ENCODE data around the gene HOXA3. TPM values are rescaled to one million over a fixed set of nuclear protein-coding genes. Genes with fewer than 3 reads are reported as not detected.

The HOXA3 gene
- total RNA-seq, 1 donor from 2014 or later: 0.72 TPM

DNA sequence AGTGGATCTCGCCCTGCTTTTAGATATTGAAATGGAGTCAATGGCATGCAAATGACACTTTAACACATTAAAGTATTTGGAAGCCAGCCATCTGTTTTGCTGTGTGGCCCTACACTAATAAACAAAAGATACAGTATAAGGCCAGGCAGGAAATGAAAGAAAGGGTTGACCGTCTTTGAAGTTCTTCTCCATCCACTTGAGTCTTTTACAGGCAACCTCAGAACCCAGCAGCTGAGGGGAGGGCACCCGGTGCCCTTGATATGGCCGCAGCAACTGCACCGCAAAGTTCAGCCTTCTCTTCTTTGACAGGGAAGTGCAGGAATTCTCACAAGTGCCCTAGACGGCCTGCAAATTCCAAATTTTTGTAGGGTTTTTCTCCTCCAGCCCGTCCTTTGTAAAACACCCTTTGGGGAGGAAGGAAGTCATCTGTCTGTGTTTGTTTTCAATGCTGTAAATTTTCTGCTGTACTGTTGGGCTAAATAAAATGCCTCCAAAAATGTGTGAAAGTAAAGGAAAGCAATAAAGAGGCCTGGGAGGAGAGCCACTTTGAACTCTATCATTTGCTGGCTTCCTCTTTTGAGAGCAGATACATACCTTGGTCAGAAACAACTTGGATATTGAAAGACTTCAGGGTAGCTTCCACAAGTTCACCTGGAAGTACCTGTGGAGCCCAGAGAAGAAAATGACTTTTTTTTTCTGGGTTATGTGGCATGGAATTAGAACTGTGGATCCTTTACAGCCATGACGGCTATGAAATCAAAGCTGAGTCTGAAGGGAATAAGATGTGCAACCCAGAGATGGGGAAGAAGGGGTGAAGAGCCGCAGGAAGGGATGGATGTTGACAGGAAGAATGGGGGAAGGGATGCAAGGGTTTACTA, 60.2 kb downstream of the HOXA3 start:
- intact Hi-C loops (cut with micrococcal nuclease): no loop called here
- DNase-seq (no peak), ATAC-seq (no peak)

DNA sequence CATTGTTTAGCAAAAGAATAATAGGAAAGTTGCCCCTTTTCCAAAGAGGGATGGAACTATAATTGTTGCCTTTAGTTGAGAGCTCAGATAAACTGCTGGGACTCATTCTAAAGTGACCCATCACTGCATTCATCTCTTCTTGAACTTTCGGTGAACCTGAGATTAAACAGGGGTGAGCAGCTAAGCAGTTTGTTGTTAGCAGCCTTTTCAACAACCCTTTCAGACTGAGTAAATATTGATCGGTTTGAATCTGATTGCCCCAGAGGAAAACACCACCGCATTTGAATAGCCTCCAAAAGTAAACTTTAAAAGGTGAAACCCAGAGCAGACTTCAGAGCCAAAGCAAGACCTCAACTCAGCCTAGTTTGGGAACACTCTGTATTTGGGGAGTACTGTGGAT, 61.3 kb downstream of the HOXA3 start:
- no peak for DNase-seq
- intact Hi-C loops (cut with micrococcal nuclease): no loop called here
- no peak for ATAC-seq

DNA sequence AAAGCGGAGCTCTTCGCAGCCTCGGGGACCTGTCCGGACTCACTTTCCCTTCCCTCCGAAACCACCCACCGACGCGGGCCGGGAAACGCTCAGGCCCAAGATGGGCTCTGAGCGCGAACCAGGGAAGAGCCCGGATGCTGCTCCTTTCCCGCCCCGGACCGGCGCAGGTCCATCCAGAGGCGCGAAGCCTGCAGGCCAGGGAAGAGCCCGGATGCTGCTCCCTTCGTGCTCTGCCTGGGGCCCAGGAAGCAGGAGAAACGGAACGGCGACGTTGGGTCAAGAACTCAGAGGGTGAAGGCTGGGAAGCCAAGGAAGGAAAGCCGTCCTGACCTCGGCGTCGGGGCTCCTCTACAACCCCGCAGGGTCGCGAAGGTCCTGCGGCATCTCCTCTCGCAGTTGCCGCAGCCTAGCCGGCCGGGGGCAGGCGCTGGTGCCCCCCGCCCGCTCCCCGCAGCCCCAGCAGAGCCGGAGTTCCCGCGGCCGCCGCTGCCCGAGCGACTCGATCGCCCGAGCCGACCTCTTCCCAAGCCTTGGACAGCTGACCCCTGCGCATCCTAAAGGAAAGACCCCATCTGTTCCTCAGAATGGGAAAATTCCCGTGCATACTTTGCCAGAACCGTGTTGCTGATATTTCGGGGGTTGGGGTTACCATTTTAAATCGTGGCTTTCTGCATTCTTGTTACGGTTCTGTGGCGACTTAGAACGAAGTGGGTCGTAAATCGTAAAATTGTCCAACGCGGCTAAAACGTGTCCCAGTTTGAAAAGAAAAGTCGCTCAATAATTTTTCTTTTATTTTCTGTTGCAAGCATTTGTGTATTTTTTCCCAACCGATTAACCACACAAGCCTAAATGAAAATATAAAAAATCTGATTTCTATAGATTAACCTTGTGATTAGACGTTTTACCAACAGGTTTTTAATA, 64.1 kb downstream of the HOXA3 start:
- no peak for ATAC-seq
- no peak for DNase-seq
- intact Hi-C loops (cut with micrococcal nuclease): no loop called here

DNA sequence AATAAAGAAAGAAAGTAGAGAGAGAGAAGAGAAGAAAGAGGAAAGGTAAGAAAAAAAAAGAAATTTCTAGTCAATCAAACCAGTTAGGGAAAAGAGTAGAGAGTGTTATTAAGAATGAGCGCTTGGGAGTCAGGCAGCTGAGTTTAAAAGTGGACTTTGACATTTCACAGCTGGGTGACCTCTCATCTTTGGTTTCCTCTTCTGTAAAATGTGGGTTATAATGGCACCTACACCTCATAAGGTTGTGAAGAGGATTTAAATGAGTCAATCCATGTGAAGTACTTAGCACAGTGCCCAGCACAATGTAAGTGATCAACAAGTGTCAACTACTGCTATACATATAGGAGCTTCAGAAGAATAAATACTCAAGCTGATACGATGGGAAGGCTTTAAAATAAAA, 68.7 kb downstream of the HOXA3 start:
- no peak for DNase-seq
- intact Hi-C loops (cut with micrococcal nuclease): no loop called here
- no peak for ATAC-seq

DNA sequence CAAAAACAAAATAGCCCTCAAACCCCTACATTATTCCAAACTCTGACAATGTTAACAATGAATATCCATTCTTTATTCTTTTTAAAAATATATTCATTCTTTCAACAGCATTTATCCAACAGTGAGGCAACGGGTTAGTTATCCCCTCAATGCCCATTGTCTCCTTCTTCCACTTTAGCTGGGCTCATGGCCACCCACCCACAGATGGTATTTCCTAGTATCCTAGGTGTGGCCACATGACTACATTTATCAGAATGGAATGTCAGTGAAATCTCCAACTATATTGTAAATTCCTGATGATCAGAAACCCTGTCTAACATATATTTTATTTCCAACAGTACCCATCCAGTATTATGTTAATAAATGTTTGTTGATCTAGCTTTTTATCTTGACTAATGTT, 70.2 kb downstream of the HOXA3 start:
- intact Hi-C loops (cut with micrococcal nuclease): no loop called here
- no peak for ATAC-seq
- DNase-seq: no peak

DNA sequence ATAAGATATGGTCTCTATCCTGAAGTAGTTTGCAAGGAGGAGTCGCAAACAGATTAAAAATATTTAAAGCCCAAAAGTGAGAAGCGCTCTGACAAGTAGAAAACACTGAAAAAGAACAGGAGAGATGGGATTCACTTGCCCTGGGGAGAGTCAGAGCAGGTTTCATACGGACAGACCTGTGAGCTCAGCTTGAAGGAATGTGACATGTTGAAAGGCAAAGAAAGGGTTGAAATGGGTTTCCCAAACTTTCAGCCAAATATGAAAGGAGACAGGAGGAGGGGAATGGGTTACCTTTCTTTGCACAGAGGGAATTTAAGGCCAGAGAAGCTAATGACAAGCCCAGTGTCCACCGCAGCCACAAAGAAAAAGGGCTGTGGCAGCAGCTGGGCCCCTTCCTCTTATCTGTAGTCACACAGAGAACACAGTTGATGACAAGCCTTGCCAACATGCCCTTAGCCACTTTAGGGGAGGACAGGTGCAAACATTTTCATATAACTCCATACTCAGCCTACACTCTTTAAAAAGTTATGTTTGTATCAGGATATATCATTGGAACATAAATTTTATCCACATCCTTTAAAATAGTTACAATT, 71.4 kb downstream of the HOXA3 start:
- intact Hi-C loops (cut with micrococcal nuclease): no loop called here
- DNase-seq (no peak), ATAC-seq (no peak)

DNA sequence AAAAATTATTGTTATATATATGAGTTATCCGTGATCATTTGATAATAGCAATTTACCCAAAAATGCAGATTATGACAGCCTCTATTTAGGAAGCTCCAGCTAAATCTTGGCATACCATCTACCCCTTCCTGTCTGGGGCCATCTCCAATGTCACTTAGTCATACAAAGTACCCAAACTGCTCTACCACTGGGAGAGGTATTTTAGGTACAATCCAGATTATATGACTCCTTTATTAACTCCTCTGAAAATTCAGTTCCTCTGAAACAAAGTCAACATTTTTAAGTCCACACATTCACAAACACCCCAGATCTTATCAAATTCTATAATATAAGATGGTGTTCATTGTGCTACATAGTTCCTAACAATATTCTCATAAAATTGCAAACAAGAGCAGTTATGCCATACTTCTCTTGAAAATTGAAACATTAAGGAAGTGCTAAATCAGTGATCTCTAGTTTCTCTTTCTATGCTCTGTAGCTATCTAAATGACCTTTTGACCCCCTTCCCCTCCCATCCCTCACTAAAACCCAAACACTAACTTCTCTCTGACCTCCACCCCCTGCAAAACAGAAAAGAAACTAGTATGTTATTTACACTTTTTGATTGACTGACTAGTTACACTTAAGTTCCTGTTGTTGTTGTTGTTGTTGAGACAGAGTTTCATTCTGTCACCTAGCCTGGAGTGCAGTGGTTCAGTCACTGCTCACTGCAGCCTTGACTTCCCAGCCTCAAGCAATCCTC, 73.0 kb downstream of the HOXA3 start:
- no peak for ATAC-seq
- intact Hi-C loops (cut with micrococcal nuclease): no loop called here
- DNase-seq: no peak

DNA sequence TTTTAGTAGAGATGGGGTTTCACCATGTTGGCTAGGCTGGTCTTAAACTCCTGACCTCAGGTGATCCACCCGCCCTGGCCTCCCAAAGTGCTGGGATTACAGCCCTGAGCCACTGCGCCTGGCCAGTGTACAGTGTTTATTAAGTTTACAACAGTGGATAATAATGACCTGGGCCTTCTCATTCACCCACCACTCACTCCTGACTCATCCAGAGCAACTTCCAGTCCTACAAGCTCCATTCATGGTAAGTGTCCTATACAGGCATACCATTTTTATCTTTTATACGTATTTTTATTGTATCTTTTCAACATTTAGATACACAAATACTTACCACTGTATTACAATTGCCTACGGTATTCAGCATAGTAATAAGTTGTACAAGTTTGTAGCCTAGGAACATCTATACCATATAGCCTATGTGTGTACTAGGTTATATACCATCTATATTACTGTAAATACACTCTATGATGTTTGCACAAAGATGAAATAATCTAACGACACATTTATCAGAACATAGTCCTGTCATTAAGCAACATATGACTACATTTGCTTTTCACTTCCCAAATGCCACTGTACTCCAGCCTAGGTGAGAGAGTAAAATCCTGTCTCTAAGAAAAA, 73.7 kb downstream of the HOXA3 start:
- DNase-seq (no peak), ATAC-seq (no peak)
- intact Hi-C loops (cut with micrococcal nuclease): no loop called here

DNA sequence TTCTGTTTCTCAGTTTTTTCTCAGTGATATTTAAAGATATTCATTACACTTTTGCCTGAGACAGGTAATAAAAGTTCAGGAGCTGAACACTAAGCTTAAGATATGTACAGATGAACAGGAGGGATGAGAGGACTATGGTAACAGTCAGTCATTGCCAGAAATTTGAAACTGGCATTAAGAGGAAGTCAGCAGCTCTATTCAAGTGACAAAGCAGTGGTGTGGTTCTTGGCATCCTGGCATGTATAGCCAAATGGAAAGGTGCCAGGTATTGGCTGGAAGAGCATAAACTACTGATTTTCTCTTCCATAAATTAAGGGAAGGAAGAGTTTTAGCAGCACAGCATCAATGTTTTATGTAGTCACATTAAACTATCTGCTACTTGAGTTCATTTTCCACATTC, 79.3 kb downstream of the HOXA3 start:
- intact Hi-C loops (cut with micrococcal nuclease): no loop called here
- DNase-seq (no peak), ATAC-seq (no peak)

DNA sequence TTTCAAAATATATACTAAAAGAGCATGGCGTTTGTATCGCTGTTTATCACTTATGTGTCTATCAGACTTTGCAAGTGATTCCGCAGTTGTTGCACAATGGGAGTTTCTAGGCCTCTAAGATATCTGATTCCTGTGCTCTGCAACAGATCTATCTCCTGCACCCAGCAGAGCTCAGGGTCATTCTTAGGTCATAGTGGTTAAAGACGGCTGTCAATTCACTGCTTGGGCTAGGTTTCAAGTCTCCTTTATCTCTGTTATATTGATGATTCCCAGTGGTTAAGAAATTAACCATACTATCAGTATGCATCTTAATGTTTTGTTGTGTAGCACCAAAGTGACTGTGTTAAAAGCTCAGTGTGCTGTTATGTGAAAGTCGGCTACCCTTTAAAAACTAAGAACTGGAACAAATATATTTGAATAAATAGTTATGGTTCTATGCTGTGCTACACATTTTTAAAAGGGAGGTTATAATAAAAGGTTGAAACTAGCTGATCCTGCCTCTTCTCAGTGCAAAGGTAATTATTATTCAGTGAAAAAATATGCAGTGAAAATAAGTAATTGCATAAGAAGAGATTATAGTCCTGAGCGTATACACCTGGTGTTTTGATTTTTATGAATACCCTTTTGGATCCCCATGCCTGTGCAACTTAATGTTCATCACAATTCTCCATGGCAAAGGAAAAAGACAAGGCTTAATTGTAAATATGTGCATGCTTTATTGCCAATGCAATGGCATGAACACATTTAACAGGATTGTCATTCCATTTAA, 80.6 kb downstream of the HOXA3 start:
- ATAC-seq: no peak
- intact Hi-C loops (cut with micrococcal nuclease): no loop called here
- DNase-seq: no peak

DNA sequence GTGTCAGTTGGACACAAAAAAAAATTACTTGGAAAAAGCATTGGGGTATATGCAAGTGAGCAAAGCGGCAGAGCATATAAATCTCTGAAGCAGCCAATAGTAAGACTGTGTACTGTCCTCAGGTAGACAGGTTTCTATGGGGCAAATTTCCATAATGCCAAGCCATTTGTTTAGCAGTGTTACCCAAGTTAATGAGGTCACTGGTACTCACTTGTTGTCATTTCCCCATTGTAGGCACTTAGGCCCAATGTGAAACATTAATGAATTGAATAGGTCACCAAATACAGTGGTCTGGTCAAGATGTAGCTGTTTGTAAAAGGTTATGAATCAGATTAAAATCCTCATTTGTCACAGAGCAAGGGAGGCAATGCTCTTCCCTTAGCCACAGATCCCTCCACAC, 84.1 kb downstream of the HOXA3 start:
- ATAC-seq (no peak), DNase-seq (no peak)
- intact Hi-C loops (cut with micrococcal nuclease): no loop called here

DNA sequence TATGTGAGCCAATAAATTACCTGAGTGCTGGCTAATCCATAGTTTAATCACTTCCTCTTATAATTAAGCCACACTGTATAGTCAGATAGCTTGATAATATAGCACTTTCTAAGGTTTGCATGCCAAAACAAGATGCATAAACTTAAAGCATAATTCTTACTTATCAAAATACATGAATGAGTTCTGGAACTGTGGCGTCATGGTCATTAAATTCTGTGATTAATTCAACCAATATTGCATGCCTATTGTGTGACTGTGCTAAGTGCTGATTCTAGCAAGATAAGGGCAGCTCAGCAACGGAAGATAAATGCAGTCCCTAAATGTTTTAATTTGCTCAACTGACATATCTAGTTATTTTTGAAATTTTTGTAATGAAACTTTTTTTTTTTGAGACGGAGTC, 86.2 kb downstream of the HOXA3 start:
- no peak for ATAC-seq
- intact Hi-C loops (cut with micrococcal nuclease): no loop called here

DNA sequence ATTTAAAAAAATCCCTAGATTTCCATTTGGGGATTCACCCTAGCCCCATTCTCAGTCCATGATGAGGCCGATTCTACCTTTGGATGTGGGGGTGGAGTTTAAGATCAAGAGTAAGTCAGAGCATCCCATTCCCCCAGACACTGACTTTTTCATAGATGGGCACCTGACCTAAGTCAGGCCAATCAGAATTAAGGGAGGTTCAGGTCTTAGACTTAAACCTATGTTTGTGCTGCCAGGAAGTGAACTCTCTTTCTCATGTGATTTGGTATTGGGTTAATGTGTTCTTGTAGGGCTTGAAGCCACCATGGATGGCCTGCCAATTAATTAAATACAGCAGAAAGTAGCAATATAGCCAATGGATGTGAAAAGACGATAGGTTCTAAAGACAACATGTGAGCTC, 86.7 kb downstream of the HOXA3 start:
- no peak for DNase-seq
- intact Hi-C loops (cut with micrococcal nuclease): no loop called here
- ATAC-seq: no peak

More for the DNA sequence above, 86.2 kb downstream of the HOXA3 start:
- no peak for DNase-seq

DNA sequence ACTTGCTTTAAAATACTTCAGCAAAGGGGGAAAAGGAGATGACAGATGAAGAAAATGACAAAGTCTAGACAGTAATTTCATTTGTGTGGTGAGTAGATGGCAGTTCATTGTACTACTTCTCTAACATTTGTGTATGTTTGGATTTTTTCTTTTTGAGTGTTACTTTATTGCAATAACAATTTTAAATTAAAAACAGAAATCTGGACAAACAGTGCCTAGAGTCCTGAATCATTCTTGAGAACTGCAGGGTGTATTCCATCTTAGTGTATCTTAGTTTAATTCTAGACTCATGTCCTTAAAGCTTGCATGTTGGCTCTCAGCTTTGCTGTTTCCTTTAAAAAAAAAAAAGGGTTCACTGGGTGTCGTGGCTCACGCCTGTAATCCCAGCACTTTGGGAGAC, 87.7 kb downstream of the HOXA3 start:
- intact Hi-C loops (cut with micrococcal nuclease): no loop called here
- no peak for DNase-seq
- no peak for ATAC-seq

DNA sequence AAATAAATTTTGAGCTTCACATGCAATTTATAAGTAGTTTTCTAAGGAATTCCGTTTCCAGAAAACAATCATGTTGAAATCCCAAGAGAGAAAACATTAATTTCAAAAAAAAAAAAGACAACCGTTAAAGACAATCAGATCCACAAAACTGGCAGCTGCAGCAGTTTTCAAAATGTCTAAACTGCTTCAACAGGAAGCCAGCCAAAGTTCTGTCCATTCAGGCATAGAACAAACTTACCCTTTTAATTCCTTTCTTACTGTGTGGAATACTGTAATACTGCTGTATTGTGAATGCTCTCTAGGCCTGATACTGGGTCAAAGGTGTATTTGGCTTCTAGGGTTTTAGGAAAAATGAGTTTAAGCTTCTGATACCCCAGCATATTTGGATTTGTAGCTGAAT, 88.2 kb downstream of the HOXA3 start:
- DNase-seq (no peak), ATAC-seq (no peak)
- intact Hi-C loops (cut with micrococcal nuclease): no loop called here

DNA sequence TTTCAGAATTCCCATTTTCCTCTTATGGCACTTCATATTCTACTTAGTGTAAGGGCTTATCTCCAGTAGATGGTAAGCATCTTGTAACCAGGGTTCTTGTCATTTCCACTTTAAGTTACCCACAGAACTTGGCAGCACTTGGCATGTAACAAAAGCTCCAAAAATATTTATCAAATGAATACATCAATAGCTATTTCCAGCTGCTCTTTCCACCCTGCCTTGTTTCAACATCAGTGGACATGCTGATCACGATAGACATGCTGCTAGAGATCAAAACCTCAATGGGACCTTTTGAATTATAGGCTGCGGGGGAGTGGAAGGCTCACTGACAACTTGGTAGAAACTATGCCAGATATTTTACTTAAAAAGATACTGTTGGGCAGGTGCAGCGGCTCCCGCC, 89.4 kb downstream of the HOXA3 start:
- intact Hi-C loops (cut with micrococcal nuclease): no loop called here

More for the DNA sequence above, 89.4 kb downstream of the HOXA3 start:
- DNase-seq (no peak), ATAC-seq (no peak)
